Prostate gland (tissue), 2 donors: ENCODE results near the gene APOL4.

Experiments used
- CTCF ChIP-seq, 4 experiments: fragments of 200-600 bp in 2 of 4; fragments of 450-650 bp in 2 of 4; sonication (generic) in 2 of 4; IDR thresholded peaks; 1 replicate in 3 of 4; 2 replicates in 1 of 4; pipeline ENCODE4 v1.5.1; 2016 to 2019; ENCODE audit warnings: antibody characterized with exemption in 4 of 4, mild to moderate bottlenecking in 2 of 4, moderate library complexity in 2 of 4
- POLR2A ChIP-seq: fragments of 450-650 bp; IDR thresholded peaks from one replicate; pipeline ENCODE4 v1.6.1; 2016; ENCODE audit warnings: antibody characterized with exemption, mild to moderate bottlenecking

GRCh38 chr22:36201630-36202319 lies at the start of gene APOL4:
- TF ChIP-seq POLR2A (no peak), CTCF (IDR thresholded peaks at IDR 0.05) (no peak)
